HepG2 (cell line): ENCODE results near the gene PIMREG. TPM values are rescaled to one million over a fixed set of nuclear protein-coding genes. Genes with fewer than 3 reads are reported as not detected.

Source experiments
- FOXC1 ChIP-seq: sonication (generic); formaldehyde crosslinking; IDR thresholded peaks from 2 replicates; pipeline ENCODE4 v1.8.0; 2022; ENCODE audit warnings: mild to moderate bottlenecking, missing genetic modification reagents, borderline replicate concordance
- NR2F1 ChIP-seq, 2 experiments: fragments of 450-650 bp in 1 of 2; formaldehyde crosslinking in 1 of 2; IDR thresholded peaks; 2 replicates each; pipeline versions ENCODE4 v1.5.0 to v1.6.1; 2016 to 2020; ENCODE audit warnings: mild to moderate bottlenecking in 1 of 2, missing compliant biosample characterization in 1 of 2, missing genetic modification reagents in 1 of 2, moderate library complexity in 1 of 2
- RAD21 ChIP-seq: fragments of 450-650 bp; formaldehyde crosslinking; IDR thresholded peaks from 2 replicates; pipeline ENCODE4 v1.5.0; 2020; ENCODE audit warnings: mild to moderate bottlenecking
- REPIN1 ChIP-seq: sonication (generic); formaldehyde crosslinking; IDR thresholded peaks from 2 replicates; pipeline ENCODE4 v1.8.0; 2022; ENCODE audit warnings: missing genetic modification reagents, low read depth, mild to moderate bottlenecking, borderline replicate concordance
- SKI ChIP-seq: fragments of 450-650 bp; IDR thresholded peaks from one replicate; pipeline ENCODE4 v1.6.1; 2018; ENCODE audit warnings: mild to moderate bottlenecking; ENCODE audit not compliant: partially characterized antibody
- SMC3 ChIP-seq: IDR thresholded peaks from 2 replicates; pipeline ENCODE4 v1.6.1; 2011; ENCODE audit warnings: low read length, improper control_type of control experiment
- XRCC5 ChIP-seq: fragments of 200-400 bp; formaldehyde crosslinking; optimal IDR thresholded peaks from 2 replicates; pipeline ENCODE3; 2017; ENCODE audit warnings: mild to moderate bottlenecking, low read length
- ZNF264 ChIP-seq: sonication (generic); formaldehyde crosslinking; IDR thresholded peaks from 2 replicates; pipeline ENCODE4 v1.4.0; 2020; ENCODE audit warnings: missing genetic modification reagents
- ZNF333 ChIP-seq: sonication (generic); formaldehyde crosslinking; IDR thresholded peaks from 2 replicates; pipeline ENCODE4 v1.4.0; 2020; ENCODE audit warnings: mild to moderate bottlenecking, missing genetic modification reagents, borderline replicate concordance
- polyA plus RNA-seq, 8 experiments: library from polyadenylated mRNA; depleted of rRNA in 3 of 8; stranded (reverse) in 7 of 8; unstranded in 1 of 8; fragments of >200 nt; fragmentation: Illumina TruSeq in 4 of 8; extraction: Trizol in 4 of 8; gene quantifications; 2 replicates each; pipeline versions ENCODE4 v1.2.1 to v1.2.3, GENCODE V29; 2011 to 2016; ENCODE audit warnings: low read depth in 4 of 8, missing spikeins in 1 of 8, mixed read lengths in 1 of 8; ENCODE audit not compliant: insufficient read depth in 1 of 8
- total RNA-seq, 5 experiments: library from RNA; depleted of rRNA; stranded (reverse); fragments of >200 nt; fragmentation: Illumina TruSeq; extraction: Trizol; gene quantifications; 2 replicates each; pipeline ENCODE4 v1.2.3, GENCODE V29; 2016; ENCODE audit warnings: low read depth in 1 of 5
- TF ChIP-seq, protein P1 (sequence below): sonication (generic); formaldehyde crosslinking; IDR thresholded peaks from 2 replicates; pipeline ENCODE4 v1.5.0; 2020; ENCODE audit warnings: mild to moderate bottlenecking, missing genetic modification reagents, moderate library complexity
- TF ChIP-seq, protein P2 (sequence below): sonication (generic); formaldehyde crosslinking; IDR thresholded peaks from 2 replicates; pipeline ENCODE4 v1.5.1; 2020; ENCODE audit warnings: missing genetic modification reagents, mild to moderate bottlenecking, borderline replicate concordance
- TF ChIP-seq, protein P3 (sequence below), 2 experiments: sonication (generic) in 1 of 2; formaldehyde crosslinking in 1 of 2; IDR thresholded peaks; 2 replicates each; pipeline versions ENCODE4 v1.4.0 to v1.6.1; 2018 to 2020; ENCODE audit warnings: missing genetic modification reagents in 2 of 2, borderline replicate concordance in 1 of 2, low read depth in 1 of 2, mild to moderate bottlenecking in 1 of 2, missing biosample characterization in 1 of 2

The PIMREG gene
- total and polyA plus RNA-seq, 2 of the 13 experiments (the other 11 are each of a cell fraction or from before 2014, with no cell fraction given): 15.6 to 30.3 TPM

DNA sequence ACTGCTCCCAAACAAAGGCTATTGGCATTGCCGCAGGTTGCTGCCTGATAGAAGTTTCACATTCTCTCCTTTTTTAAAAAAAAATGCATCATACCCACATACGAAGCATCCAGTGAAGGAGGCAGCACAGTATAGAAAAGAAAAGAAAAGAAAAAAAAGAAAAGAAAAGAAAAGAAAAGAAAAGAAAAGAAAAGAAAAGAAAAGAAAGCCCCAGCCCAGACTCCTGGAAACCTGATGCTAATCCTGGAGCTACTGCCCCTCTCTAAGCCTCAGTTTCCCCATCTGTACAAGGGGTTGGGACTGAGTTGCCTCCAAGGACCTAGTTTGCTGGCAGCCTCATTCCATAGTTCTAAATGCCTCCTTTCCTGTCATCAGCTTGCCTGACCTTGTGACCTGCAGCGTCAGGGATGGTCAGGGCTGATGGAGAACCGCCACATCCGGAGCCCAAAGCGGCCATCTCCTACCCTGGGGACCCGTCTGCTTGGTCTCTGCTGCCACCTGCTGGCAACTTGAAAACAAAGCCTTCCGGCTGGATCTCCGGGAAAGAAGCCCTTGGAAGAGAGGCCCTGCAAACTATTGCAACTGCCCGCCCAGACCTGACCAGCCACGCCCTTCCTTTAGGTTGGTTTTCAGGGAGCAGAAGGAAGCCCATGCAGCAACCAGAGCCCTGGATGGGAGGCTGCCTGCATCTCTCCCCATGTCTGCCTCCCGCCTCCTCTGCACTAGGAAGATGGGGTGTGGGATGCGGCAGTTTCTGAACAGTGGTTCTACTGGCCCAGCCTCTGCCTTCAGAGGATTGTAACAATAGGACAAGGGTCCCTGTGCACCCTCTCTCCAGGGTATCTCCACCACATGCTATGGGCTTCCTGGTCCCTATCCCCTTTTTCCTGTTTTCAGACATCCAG lies 22.3 kb upstream of the PIMREG start (continued):
- TF ChIP-seq ZNF264 (CRISPR knock-in tag) (no peak), FOXC1 (CRISPR knock-in tag) (0 out of 2 replicates have a peak, but pooled peaks have one; percentile 42), REPIN1 (CRISPR knock-in tag) (0 out of 2 replicates have a peak, but pooled peaks have one; percentile 35), SKI (no peak), XRCC5 (peak; percentile 58), SMC3 (peak; percentile 84), RAD21 (peak; percentile 92), NR2F1 (CRISPR knock-in tag; IDR thresholded peaks at IDR 0.05) (peak in 1 of 2 experiments; percentile 79; a peak in 2 of 4 replicates), ZNF333 (CRISPR knock-in tag) (peak; percentile 43; the same call in 1 of the 2 replicates)
- TF ChIP-seq, protein P1, sequence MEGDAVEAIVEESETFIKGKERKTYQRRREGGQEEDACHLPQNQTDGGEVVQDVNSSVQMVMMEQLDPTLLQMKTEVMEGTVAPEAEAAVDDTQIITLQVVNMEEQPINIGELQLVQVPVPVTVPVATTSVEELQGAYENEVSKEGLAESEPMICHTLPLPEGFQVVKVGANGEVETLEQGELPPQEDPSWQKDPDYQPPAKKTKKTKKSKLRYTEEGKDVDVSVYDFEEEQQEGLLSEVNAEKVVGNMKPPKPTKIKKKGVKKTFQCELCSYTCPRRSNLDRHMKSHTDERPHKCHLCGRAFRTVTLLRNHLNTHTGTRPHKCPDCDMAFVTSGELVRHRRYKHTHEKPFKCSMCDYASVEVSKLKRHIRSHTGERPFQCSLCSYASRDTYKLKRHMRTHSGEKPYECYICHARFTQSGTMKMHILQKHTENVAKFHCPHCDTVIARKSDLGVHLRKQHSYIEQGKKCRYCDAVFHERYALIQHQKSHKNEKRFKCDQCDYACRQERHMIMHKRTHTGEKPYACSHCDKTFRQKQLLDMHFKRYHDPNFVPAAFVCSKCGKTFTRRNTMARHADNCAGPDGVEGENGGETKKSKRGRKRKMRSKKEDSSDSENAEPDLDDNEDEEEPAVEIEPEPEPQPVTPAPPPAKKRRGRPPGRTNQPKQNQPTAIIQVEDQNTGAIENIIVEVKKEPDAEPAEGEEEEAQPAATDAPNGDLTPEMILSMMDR (CRISPR knock-in tag): peak; percentile 95
- TF ChIP-seq, protein P2, sequence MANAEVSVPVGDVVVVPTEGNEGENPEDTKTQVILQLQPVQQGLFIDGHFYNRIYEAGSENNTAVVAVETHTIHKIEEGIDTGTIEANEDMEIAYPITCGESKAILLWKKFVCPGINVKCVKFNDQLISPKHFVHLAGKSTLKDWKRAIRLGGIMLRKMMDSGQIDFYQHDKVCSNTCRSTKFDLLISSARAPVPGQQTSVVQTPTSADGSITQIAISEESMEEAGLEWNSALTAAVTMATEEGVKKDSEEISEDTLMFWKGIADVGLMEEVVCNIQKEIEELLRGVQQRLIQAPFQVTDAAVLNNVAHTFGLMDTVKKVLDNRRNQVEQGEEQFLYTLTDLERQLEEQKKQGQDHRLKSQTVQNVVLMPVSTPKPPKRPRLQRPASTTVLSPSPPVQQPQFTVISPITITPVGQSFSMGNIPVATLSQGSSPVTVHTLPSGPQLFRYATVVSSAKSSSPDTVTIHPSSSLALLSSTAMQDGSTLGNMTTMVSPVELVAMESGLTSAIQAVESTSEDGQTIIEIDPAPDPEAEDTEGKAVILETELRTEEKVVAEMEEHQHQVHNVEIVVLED (CRISPR knock-in tag): 0 out of 2 replicates have a peak, but pooled peaks have one; percentile 23
- TF ChIP-seq, protein P3, sequence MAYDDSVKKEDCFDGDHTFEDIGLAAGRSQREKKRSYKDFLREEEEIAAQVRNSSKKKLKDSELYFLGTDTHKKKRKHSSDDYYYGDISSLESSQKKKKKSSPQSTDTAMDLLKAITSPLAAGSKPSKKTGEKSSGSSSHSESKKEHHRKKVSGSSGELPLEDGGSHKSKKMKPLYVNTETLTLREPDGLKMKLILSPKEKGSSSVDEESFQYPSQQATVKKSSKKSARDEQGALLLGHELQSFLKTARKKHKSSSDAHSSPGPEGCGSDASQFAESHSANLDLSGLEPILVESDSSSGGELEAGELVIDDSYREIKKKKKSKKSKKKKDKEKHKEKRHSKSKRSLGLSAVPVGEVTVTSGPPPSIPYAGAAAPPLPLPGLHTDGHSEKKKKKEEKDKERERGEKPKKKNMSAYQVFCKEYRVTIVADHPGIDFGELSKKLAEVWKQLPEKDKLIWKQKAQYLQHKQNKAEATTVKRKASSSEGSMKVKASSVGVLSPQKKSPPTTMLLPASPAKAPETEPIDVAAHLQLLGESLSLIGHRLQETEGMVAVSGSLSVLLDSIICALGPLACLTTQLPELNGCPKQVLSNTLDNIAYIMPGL (CRISPR knock-in tag; IDR thresholded peaks at IDR 0.05; ENCODE audit: borderline replicate concordance in 1 of 2, low read depth in 1 of 2): 0 out of 4 replicates have a peak, but pooled peaks of 1 of the 2 experiments have one; percentile 18
